Stimulated activated CD8-positive, alpha-beta memory T cell treated with anti-CD3 and anti-CD28 coated beads, Interleukin-15, amount 100 ng/mL, for 1 hour (primary cell): ENCODE results near the gene FAM151B.
"Not testable (repeated sequence)": the region's sequence is repeated elsewhere in the genome, so short reads cannot be mapped to it uniquely, and the experiment has no call there.

Experiments
- DNase-seq: peaks from one replicate; pipeline ENCODE4 v3.0.0-alpha.2; 2020; ENCODE audit warnings: low read depth

Gene FAM151B, protein sequence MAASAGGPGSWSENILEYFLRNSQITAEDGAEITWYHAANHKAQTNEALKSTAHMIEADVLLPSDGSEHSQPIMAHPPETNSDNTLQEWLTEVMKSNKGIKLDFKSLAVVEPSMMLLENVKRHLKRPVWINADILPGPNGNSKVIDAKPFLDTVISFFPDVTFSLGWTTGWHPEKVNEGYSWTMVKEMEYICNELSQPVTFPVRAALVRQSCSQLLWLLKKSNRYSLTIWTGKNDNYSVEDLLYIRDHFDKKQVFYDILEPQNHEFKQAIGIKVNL

DNA sequence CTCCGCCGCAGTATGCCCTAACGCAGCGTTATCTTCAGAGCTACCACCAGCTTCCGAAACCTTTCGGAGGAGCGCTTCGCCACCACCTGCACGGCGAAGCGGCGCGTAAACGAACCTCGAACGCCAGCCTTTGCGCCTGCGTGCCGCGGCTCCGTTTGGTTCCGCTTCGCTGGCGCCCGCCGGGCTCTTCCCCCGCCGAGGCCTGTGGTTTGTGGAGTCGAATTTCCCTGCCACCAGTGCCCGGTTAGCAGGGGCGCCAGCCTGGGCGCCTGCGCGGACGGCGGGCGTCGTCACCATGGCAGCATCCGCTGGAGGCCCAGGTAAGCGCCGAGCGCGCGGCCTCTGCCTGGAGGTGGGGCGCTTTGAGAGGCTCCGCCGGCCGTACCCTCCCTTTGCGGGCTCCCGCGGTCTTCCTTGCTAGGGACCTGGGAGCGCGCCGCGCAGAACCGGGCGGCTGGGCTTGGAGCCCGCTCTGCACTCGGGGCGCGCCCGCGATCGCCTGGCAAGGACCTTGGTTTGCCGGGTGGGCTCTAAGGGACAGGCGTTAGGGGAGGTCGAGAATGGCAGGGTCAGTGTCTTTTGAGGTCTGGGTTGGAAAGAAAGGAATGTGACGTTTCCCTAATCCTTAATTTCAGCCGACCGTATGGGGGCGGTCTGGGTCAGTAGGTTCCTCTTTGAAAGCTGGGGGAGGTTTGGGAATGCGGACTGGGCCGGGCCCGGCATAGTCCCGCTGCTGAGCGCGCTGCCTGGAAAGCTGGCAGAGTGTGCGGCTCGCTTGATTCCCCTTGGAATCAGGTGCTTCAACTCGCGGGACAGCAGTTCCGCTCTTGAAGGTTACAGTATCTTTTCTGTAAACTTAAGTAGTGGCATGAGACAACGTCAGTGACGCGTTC is at the start of gene FAM151B:
TSS of gene FAM151B (plus strand) at position 272 of the 893 bp plus-strand sequence. CDS start at position 296, 24 bp downstream.
- peak; percentile 31 for DNase-seq

DNA sequence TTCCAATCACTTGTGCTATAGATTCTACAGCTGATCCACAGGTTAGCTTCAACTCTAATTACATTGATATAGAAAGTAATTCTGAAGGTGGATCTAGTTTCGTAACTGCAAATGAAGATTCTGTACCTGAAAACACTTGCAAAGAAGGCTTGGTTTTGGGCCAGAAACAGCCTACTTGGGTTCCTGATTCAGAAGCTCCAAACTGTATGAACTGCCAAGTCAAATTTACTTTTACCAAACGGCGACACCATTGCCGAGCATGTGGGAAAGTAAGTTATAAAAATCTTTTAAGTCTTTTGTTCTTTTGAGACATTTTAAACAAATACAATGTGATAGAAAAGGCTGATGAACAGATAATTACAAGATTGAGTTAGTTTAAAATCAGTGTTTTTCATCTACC is 49.2 kb upstream of the FAM151B start:
- DNase-seq: no peak

DNA sequence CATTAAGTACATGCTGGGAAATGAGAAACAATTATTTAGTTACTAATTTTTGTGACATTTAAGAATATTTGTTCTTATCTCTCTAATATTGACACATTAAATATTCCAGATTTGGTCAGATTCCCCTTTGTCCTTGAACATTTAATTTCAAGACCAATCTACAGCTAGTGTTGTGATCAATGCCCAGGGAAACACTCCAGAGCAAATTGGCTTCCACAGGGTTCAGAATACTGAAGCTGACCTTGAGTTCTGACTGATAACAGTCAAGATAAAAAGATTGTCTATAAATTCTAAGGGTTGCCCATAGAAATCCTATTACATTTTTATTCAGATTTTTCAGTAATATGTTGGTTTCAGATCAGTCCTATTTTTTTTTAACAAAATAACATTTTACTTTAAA is 48.7 kb upstream of the FAM151B start:
- DNase-seq: no peak

DNA sequence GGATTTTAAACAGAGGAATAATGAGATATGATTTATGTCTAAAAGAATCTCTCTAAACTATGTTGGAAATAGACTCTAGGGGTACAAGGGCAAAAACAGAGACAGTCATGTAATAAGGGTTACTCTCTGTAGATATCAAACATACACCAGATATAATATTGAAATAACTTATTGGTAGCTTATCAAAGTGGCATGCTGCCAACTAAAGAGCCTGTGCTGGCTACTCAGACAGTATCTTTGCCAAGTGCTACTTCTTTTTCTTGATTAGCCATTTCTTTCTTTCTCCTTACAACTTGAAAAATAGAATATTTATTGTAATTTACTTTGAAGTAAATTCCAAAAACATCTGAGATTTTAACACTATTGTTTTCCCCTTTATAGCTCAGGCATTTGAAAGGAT is 45.2 kb upstream of the FAM151B start:
- no peak for DNase-seq

DNA sequence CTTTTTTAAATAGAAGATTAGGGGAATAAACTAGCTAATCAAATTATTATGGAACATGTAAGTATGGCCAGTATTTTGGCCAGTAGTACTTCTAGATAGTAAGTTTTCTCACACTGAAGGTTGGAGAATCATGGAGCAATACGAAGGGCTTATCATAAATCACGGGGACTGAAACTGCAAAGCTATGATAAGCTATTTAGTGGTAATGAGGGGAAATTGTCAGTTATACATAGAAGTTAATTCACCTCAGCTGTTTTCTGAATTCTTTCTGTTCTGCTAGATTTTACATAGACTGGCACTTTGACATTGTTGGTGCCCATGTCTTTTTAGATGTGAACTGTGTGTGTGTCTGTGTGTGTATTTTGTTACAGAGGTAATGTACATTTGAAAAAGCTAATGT is 34.5 kb upstream of the FAM151B start:
- DNase-seq: no peak

DNA sequence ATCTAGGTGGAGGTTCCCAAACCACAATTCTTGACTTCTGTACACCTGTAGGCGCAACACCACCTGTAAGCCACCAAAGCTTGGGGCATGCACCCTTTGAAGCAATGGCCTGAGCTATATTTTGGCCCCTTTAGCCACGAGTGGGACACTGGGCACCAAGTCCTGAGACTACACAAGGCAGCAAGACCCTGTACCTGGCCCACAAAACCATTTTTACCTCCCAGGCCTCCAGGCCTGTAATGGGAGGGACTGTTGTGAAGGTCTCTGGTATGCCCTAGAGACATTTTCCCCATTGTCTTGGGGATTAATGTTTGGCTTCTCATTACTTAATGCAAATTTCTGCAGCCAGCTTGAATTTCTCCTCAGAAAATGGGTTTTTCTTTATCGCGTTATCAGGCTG is 24.6 kb upstream of the FAM151B start:
- no peak for DNase-seq

DNA sequence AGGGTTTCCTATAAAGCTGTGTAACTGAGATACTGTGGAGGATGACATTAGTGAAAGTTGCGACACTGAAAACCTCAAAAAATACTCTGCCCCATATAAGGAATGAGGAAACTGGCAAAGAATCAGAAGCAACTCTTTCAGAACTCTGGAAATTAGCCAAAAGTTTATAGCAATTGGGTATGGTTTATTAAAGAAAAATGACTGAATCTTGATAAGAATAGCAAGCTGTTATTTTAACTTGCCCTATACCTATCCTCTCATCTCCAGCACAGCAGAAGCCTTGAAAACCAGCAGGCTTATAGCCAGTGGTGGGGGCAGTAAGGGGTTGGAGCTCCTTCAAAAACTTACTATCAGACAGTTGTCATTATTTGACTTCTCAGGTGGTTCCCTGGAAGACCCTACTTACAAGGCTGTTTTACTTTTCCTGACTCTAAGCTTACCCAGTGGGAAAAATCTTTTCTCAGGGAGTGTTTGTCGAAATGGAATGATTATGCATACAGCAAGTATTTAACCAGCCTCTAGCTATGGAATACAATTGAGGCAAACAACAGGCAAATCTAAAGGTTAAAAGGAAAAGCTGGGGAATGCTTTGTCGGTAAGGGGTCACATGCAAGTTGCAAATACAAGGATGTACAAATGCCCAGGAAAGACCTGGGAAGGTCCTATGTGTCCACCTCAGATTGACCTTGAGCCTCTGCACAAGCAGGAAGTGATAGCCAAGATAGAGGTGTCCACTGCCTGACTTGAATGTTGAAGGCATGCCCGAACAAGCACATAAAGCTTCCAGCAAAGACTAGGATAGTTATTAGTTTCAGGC is 21.0 kb upstream of the FAM151B start:
- no peak for DNase-seq

DNA sequence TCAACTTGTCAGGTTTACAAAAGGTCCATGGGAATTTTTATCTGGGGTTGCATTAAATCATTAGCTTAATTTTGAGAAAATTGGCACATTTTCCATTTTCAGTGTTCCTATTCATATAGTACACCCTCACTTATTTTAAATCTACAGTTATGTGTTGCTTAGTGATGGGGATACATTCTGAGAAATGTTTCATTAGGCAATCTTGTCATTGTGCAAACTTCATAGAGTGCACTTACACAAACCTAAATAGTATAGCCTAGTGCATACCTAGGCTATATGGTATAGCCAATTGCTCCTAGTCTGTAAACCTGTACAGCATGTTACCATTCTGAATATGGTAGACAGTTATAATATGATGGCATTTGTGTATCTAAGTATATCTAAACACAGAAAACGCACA is 19.8 kb upstream of the FAM151B start:
- no peak for DNase-seq

DNA sequence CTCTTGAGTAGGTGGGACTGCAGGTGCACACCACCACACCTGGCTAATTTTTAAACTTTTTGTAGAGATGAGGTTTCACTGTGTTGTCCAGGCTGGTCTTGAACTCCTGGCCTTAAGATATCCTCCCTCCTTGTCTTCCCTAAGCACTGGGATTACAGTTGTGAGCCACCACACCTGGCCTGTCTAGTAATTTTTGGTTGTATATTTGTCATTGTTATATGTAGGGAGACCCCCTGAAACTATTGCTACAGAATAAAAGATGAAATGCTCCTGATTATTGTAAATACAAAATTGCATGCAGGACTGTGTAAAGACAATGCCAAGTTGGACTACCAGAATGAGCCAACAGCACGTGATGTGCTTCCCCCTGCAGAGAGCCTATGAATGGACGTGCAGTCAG is 17.3 kb upstream of the FAM151B start:
- not testable (repeated sequence) for DNase-seq

DNA sequence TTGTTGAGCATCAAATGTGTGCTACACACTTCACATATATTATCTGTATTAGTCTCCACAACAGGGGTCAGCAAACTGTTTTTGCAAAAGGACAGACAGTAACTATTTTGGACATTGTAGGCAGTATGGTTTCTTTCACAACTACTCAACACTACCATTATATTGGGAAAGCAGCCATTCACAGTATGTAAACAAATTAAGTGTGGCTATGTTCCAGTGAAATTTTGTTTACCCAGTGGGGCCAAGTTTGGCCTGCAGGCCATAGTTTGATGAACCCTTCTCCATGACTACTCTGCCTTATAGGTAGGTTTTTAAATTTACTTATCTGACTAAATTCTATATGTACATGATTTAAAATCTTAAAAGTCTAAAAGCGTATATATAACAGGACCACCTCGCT is 13.0 kb upstream of the FAM151B start:
- DNase-seq: no peak

DNA sequence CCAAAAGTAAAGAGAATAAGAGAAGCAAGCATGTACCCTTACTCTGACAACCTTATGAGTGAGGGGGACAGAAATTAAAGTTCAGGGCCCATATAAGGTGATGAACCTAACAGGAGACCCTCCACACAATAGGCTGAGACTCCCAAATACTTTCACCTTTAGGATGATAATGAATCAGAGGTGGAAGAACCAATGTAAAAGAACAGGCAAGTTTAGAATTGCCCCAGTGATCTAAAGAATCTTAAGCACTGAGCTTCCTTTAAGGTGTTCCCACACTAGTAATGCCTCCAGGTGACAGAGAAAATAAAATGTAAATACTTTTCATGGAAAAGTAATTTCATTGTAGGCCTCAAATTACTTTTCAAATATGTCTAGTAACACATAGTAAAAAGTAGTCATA is 8.2 kb upstream of the FAM151B start:
- DNase-seq: no peak

DNA sequence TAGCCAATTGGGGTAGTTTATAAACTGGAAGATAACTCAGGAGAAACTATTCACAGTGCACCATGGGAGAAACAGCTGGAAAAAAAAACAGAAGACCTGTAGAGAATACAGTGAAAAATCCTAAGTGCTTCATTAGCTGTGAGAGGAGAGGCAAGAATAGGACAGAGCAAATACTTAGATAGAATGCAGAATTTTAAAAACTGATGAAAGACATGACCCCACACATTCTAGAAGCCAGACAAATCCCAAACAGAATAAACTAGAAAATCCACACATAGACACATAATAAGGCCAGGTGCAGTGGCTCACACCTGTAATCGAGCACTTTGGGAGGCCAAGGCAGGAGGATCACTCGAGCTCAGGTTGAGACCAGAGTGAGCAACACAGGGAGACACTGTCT is 7.5 kb upstream of the FAM151B start:
- no peak for DNase-seq

DNA sequence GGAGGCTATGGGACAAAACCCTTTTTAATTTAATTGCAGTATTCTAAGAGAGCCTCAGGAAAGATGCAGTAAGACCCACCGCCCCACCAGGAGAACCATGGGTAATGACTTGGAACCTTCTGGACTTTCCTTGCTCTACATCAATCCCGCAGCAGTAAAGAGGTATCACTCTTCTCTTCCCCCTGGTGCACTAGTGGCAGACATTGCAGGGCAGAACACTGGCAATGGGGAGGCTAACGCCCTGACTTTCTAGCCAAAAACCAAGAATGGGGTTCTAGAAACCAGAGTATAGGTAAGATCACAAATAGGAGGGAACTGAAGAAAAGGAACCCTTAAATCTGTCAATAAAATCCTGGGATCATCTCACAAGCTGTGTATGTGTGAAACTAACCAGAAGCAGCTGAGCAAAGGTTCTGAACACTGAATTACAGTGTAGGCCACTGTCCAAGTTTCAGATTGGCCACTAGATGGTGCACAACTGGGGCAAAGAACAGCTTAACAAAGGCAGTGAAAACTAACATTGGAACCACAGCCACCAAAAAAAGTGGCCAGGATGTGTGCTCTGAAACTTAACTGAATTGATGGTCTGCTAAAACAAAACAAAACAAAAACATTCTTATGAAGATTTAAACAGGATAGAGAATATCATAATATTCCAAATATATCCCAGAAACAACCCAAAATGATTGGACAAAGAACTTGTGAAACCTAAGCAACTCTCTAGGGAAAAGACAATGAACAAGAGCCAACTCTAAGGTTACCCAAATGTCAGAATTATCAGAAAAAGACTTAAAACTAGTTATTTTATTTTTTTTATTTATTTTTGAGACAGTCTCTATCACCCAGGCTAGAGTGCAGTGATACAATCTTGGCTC is 6.6 kb upstream of the FAM151B start:
- no peak for DNase-seq

DNA sequence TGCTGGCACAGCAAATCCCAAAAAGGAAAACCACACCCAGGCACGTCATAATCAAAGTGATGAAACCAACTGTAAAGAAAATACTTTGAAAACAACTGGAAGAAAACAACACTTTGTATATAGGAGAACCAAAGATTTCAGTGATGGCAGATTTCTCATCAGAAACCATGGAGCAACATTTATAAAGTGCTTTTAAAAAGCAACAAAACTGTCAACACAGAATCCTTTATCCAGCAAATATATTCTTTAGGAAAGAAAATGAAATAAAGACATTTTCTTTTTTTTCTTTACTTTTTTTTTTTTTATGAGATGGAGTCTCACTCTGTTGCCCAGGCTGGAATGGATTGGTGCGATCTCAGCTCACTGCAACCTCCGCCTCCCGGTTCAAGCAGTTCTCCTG is 5.3 kb upstream of the FAM151B start:
- DNase-seq: no peak

DNA sequence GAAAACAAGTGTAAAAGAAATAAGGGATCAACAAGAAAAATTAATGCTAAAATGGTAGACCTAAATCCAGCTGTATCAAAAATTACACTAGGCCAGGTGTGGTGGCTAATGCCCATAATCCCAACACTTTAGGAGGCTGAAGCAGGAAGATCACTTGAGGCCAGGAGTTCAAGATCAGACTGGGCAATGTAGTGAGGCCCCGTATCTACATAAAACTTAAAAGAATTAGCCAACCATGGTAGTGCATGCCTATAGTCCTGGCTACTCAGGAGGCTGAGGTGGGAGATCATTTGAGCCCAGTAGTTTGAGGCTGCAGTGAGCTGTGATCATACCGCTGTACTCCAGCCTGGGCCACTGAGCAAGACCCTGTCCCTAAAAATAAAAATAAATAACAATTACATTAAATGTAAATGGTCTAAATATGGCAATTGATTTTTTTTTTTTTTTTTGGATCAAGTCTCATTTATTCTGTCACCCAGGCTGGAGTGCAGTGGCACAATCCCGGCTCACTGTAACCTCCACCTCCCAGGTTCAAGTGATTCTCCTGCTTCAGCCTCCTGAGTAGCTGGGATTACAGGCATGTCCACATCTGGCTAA is 4.2 kb upstream of the FAM151B start:
- no peak for DNase-seq

DNA sequence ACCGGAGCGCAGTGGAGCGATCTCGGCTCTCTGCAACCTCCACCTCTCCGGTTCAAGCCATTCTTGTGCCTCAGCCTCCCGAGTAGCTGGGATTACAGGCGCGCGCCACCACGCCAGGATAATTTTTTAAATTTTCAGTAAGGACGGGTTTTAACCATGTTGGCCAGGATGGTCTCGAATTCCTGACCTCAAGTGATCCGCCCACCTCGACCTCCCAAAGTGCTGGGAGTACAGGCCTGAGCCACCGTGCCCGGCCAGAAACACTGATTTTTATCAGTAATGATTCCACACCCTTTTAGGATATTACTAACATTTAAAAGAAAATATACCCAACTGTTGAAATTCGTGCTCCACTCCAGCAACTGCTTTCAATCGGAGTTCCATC is 464 bp upstream of the FAM151B start:
- no peak for DNase-seq

DNA sequence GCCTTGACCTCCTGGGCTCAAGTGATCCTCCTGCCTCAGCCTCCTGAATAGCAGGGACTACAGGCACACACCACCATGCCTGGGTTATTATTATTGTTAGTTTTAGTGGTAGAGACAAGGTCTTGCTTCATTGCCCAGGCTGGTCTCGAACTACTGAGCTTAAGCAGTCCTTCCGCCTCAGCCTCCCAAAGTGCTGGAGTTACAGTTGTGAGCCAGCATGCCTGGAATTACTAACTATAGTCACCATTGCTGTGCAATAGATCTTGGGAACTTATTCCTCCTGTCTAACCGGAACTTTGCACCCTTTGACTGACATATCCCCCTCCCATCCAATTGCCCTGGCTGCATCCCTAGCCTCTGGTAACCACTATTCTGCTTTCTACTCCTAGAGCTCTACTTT is 3.4 kb downstream of the FAM151B start:
- no peak for DNase-seq

DNA sequence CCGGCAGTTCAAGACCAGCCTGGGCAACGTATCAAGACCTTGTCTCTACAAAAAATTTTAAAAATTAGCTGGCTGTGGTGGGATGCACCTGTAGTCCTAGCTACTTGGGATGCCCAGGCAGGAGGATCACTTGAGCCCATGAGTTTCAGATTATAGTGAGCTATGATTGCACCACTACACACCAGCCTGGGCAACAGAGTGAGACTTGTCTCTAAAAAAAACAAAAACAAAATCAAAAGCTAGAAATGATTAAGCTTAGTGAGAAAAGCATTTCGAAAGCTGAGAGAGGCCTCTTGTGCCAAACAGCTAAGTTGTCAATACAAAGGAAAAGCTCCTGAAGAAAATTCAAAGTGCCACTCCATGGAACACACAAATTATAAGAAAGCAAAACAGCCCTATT is 4.8 kb downstream of the FAM151B start:
- no peak for DNase-seq

DNA sequence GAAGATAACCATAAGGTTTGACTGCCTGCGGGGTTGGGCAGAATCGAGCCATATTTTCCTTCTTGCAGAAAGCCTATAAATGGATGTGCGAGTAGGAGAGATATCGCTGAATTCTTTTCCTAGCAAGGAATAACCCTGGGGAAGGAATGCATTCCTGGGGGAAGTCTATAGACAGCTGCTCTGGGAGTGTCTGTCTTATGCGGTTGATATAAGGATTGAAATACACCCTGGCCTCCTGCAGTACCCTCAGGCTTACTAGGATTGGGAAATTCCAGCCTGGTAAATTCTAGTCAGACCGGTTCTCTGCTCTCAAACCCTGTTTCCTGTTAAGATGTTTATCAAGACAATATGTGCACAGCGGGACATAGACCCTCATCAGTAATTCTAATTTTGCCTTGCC is 5.5 kb downstream of the FAM151B start:
- not testable (repeated sequence) for DNase-seq

DNA sequence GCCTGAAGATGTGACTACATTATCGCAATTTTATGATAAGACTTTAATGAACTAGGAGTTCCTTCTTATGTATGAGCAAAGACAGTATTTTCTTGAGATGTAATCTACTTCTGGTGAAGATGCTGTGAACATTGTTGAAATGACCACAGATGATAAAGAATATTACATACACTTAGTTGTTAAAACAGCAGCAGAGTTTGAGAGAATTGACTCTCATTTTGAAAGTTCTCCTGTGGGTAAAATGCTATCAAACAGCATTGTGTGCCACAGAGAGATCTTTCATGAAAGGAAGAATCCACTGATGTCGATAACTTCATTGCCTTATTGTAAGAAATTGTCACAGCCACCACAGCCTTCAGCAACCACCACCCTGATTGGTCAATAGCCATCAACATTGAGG is 8.0 kb downstream of the FAM151B start:
- no peak for DNase-seq

DNA sequence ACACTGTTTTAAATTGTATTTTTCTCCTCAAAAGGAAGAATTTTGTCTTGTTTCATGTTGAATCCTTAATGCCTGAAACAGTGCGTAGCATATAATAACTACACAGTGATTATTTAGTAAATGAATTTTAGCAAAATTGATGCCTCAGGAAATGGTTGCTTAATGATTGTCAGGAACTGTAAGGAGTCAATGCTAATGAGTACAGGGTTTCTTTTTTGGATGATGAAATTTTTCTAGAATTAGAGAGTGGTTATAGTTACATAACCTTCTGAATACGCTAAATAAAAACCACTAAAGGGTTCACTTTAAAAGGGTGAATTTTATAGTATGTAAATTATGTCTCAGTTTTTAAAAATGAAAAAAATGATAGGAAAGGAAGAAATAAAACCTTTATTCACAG is 14.9 kb downstream of the FAM151B start:
- DNase-seq: no peak
